GM21390 (cell line): ENCODE results near the gene CACNA1B.
"Not testable (repeated sequence)": the region's sequence is repeated elsewhere in the genome, so short reads cannot be mapped to it uniquely, and the experiment has no call there.

Experiments used
- ATAC-seq: cut with Tn5 transposase; IDR thresholded peaks from one replicate; pipeline ENCODE4 v1.9.1; 2021; ENCODE audit not compliant: unreplicated experiment

CACNA1B gene

DNA sequence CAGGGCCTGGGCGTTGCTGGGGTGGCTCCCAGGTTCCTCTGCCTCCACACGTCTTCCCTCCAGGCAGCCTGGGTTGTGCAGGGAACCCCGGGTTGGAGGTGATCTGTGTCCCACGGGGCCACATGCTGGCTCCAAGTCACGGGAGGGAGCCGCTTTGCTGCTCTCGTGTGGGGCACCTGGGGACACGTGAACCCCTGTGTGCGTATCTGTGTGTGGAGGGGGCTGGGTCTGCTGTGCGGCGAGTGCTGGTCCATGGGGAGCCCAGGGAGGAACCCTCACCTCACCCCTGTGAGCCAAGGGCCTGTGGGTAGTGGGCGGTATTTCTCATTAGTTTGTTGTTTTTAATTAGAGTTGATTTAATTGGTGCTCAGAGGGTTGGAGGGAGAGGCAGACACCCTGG lies 7.5 kb downstream of the CACNA1B start:
- ATAC-seq, result not testable (repeated sequence)

DNA sequence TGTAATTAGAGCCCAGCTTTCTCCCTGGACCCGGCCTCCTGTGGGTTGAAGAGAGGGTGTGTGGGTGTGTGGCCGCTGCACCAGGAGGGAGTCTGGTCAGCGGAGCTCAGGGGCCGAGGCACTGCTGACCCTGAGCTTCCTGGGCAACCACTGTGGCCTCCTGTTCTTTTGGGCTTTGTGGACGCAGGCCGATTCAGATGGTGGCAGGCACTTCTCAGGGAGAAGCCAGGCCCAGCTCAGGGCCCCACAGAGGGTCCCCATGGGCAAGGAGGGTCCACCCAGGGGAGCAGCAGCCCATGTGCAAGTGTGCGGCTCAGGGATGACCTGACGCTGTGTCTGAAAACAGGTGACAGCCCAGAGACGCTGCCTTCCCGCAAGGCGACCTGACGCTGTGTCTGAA lies 11.0 kb downstream of the CACNA1B start:
- not testable (repeated sequence) for ATAC-seq

GRCh38 chr9:137889966-137890365 lies 12.4 kb downstream of the CACNA1B start:
- not testable (repeated sequence) for ATAC-seq

DNA sequence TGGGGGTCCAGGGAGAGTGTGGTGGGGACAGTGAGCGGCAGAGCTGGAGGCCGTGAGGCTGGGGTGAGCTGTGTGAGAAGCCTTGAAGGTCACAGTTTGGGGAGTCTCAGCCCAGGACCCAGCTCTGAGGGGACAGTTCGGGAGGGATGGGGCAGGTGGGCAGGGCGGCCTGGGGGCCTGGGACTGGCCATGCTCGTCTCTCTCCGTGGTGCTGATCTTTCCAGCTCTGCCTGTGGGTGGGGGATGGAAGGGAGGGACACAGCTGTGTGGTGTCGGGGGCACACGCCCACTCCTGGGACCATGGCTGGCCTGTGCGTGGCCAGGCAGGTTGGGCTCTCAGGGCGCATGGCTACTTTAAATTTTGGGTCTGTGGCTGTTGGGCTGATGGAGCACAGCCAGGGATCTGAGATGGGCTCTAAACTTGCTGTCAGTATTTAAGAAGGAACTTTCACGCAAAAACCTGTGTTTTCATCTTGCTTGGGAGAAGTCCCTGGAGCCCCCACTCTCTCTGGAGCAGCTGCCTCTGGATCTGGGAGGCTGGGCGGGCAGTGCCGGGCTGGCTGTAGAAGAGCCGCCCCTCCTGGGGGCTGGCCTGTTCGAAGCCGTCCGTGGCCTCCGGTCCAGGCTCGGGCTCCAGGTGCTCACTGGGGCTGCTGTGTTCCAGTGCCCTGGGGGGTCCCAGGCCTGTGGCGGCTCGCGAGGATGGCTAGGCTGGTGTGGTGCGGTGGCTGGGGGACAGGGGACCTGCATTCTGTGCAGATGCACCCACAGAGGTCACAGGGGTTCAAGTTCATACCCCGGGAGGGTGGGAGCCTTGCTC lies 13.4 kb downstream of the CACNA1B start:
- ATAC-seq, result not testable (repeated sequence)

GRCh38 chr9:137891588-137892423 lies 14.2 kb downstream of the CACNA1B start:
- ATAC-seq, result no peak

DNA sequence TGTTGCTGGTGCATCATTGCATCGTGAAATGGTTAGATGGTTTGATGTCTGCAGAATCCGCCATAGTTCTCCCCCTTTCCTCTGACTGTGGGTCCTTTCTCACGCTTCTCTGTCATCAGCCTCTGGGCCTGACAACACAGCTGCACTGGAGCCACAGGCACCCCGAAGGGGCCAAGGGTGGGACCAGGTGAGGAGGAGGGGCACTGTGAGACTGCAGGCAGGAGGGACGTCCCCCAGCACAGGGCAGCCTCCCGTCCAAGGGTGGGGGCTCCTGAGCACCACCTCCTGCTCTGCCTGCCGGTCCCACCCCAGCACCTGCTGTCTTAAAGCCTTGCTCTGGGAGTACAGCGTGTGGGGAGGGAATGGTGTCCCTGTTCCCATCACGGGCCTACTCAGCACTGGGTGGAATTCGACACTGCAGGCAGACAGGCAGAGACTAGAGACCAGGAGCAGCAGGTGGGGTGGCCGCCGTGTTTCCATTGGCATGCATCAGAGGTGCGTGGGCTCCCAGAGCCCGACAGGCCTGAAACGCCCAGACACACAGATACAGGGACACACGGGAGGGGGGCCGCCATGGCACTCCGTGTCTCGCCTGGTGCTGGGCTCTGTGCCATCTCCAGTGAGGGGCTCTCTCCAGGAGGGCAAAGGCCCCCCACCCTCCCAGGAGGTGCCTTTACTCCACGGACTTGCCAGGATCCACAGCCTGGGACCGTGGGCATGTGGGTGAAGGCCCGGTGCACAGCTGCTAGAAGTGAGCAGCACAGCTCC lies 15.0 kb downstream of the CACNA1B start:
- ATAC-seq, result no peak

DNA sequence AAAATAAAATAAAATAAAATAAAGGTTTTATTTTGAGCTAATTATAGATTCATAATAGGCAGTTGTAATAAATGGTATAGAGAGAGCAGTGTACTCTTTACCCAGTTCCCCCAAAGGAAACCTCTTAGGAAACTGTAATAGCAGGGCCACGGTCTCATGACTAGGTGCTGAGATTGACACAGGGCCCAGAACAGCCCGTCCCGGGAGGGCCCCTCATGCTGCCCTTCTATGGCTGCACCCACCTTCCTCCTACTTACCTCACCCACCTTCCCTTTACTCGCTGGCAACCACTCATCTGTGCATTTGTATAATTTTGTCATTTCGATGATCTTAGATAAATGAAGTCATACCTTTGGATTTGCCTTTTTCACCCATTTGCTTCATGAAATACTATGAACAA lies 16.1 kb downstream of the CACNA1B start:
- ATAC-seq, result no peak

GRCh38 chr9:137899551-137900360 lies 22.2 kb downstream of the CACNA1B start:
- ATAC-seq, result no peak

GRCh38 chr9:137900584-137901310 lies 23.2 kb downstream of the CACNA1B start:
- no peak for ATAC-seq

DNA sequence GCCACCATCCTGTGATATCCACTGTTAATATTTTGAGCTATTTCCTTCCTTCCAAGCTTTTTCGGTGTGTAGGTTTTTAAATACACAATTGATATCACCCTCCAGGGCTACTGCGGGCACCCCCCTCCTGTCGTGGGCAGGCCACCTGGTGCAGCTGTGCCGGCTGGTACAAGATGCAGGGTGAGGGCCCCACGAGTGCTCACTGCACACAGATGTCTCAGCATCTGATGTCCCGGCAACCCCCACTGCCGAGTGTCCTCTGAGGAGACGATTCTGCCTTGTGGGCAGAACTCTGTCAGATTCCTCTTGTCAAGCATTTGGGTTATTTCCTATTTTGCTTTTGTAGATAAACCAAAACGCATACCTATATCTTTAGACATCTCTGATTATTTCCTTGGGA lies 25.1 kb downstream of the CACNA1B start:
- no peak for ATAC-seq

DNA sequence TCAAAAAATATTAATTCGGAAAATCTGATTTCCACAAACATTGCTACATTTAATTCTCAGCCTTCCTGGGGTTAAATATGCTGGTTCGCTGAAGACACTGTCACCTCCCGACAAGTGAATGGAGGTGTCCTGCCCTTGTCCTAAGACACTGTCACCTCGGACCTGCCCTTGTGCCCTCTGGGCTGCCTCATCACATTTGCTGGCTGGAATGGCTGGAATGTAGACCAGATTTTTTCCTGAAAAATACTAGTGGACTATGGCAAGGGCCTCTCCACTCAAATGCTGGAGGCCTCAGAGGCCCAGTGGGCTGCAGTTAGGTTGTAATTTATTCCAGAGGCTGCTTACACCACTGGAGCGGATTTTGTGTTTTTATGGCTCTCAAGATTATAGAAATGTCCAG lies 28.2 kb downstream of the CACNA1B start:
- ATAC-seq, result no peak

DNA sequence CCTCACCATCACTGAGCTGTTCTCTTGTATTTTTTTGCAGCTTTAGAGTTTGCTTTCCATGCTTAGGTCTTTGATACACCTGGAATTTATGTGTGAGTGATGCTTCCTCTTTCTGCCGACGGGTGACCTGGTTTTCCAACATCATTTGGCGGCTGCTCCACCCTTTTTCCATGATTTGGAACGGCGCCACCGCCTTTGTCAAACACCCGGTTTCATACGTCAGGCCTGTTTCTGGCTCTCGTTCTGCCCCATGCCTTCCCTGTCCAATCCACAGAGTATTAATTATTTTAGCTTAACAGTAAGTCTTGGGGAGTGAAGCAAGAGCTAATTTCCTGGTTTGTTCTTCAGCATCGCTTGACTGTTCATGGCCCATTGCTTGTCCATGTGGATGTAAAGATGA lies 30.2 kb downstream of the CACNA1B start:
- ATAC-seq, result no peak

GRCh38 chr9:137912671-137913070 lies 35.1 kb downstream of the CACNA1B start:
- no peak for ATAC-seq

GRCh38 chr9:137913132-137913531 lies 35.5 kb downstream of the CACNA1B start:
- no peak for ATAC-seq

GRCh38 chr9:137913771-137914767 lies 36.5 kb downstream of the CACNA1B start:
- ATAC-seq, result no peak

- ATAC-seq, result no peak
Measured at GRCh38 chr9:137916540-137916939, 39.0 kb downstream of the CACNA1B start.

DNA sequence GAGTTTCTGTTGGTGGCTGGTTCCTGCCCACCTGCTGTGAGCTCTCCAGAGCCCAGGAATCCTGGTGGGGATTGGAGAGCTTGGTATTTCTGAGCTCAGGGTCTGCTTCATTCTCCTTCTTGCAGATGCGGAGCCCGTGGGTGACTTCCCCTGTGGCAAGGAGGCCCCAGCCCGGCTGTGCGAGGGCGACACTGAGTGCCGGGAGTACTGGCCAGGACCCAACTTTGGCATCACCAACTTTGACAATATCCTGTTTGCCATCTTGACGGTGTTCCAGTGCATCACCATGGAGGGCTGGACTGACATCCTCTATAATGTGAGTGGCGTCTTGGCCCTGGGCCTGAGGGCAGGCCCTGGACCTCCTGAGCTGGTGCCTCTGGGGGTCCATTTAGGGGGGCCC lies 39.5 kb downstream of the CACNA1B start:
- no peak for ATAC-seq

- ATAC-seq, result no peak
Measured at GRCh38 chr9:137917795-137918194, 40.2 kb downstream of the CACNA1B start.
